HUDEP-2 (cell line): ENCODE measurements around the gene DDX39B.

Experiments used
- DNase-seq, 76 experiments: peaks; one replicate each; lab custom pipeline; 2025; ENCODE audit not compliant: unreplicated experiment in 76 of 76; lab: John Stamatoyannopoulos, UW

DDX39B gene

GRCh38 chr6:31575952-31576685, 34.3 kb upstream of the DDX39B start:
- DNase-seq: no peak

- DNase-seq: no peak
Observed at GRCh38 chr6:31575335-31575901, 33.6 kb upstream of the DDX39B start, which contains the start of gene TNF. TSS of gene TNF (plus strand) at chr6:31575565. CDS start at chr6:31575742, 177 bp downstream.

- DNase-seq: no peak
Observed at GRCh38 chr6:31574106-31575061, 32.6 kb upstream of the DDX39B start.

GRCh38 chr6:31573239-31574105, 31.7 kb upstream of the DDX39B start:
- DNase-seq: no peak

- no peak for DNase-seq
Observed at GRCh38 chr6:31572041-31572911, 30.5 kb upstream of the DDX39B start, which contains the start of gene LTA. TSS of gene LTA (plus strand) at chr6:31572289. CDS start at chr6:31572743, 454 bp downstream.

- no peak for DNase-seq
Observed at GRCh38 chr6:31569861-31570536, 28.2 kb upstream of the DDX39B start.

GRCh38 chr6:31568537-31568961, 26.7 kb upstream of the DDX39B start:
- no peak for DNase-seq

GRCh38 chr6:31567531-31568370, 25.9 kb upstream of the DDX39B start:
- DNase-seq: no peak

- no peak for DNase-seq
Observed at GRCh38 chr6:31560697-31561058, 18.9 kb upstream of the DDX39B start.

- DNase-seq: no peak
Observed at GRCh38 chr6:31559958-31560696, 18.3 kb upstream of the DDX39B start.

- DNase-seq: no peak
Observed at GRCh38 chr6:31559606-31559957, 17.8 kb upstream of the DDX39B start.

- DNase-seq: no peak
Observed at GRCh38 chr6:31558631-31559500, 17.1 kb upstream of the DDX39B start.

- DNase-seq: no peak
Observed at GRCh38 chr6:31558318-31558625, 16.5 kb upstream of the DDX39B start.

GRCh38 chr6:31557443-31558317, 15.9 kb upstream of the DDX39B start:
- DNase-seq: no peak

GRCh38 chr6:31556307-31556706, 14.5 kb upstream of the DDX39B start:
- DNase-seq: no peak

GRCh38 chr6:31551371-31551770, 9.6 kb upstream of the DDX39B start:
- peak in 32 of 76 experiments; percentile 7 to 55 (median 34) for DNase-seq
